Endodermal cell (in vitro differentiated cells): ENCODE measurements around the gene LOXL1. TPM values are rescaled to one million over a fixed set of nuclear protein-coding genes. Genes with fewer than 3 reads are reported as not detected.

ENCODE experiments used
- DNase-seq: peaks from one replicate; pipeline ENCODE4 v3.0.0-alpha.2; 2017
- H3K27ac ChIP-seq: 2 replicates; pipeline ENCODE4 v1.5.1; 2013; ENCODE audit warnings: mild to moderate bottlenecking, low read depth, low read length, moderate library complexity
- H3K27me3 ChIP-seq: 2 replicates; pipeline ENCODE4 v1.6.1; 2013; ENCODE audit warnings: mild to moderate bottlenecking, low read length, moderate library complexity; ENCODE audit not compliant: insufficient read depth, control insufficient read depth, poor library complexity, severe bottlenecking
- H3K36me3 ChIP-seq: 2 replicates; pipeline ENCODE4 v1.7.0; 2013; ENCODE audit warnings: mild to moderate bottlenecking, low read length, moderate library complexity; ENCODE audit not compliant: control insufficient read depth, insufficient read depth
- H3K4me1 ChIP-seq: one replicate; pipeline ENCODE4 v1.7.0; 2013; ENCODE audit warnings: low read length; ENCODE audit not compliant: control insufficient read depth, insufficient read depth
- H3K4me3 ChIP-seq: 2 replicates; pipeline ENCODE4 v1.5.1; 2013; ENCODE audit warnings: mild to moderate bottlenecking, low read length, moderate library complexity
- H3K9ac ChIP-seq: 2 replicates; pipeline ENCODE4 v1.6.1; 2013; ENCODE audit warnings: mild to moderate bottlenecking, low read length, moderate library complexity; ENCODE audit not compliant: poor library complexity, severe bottlenecking; ENCODE audit errors: extremely low read depth
- H3K9me3 ChIP-seq: 2 replicates; pipeline ENCODE4 v1.6.1; 2013; ENCODE audit warnings: mild to moderate bottlenecking, low read length, moderate library complexity; ENCODE audit not compliant: control insufficient read depth
- H3K27ac Mint-ChIP-seq: 2 replicates; pipeline ENCODE4 v1.8.0; 2020; ENCODE audit warnings: mixed read lengths
- H3K27me3 Mint-ChIP-seq: 2 replicates; pipeline ENCODE4 v1.8.0; 2021; ENCODE audit warnings: mild to moderate bottlenecking, mixed read lengths; ENCODE audit not compliant: insufficient read depth
- H3K36me3 Mint-ChIP-seq: 2 replicates; pipeline ENCODE4 v1.8.0; 2020; ENCODE audit warnings: low read depth, mixed read lengths
- H3K4me1 Mint-ChIP-seq: 2 replicates; pipeline ENCODE4 v1.8.0; 2020; ENCODE audit warnings: mixed read lengths
- H3K4me3 Mint-ChIP-seq: 2 replicates; pipeline ENCODE4 v1.8.0; 2020; ENCODE audit warnings: mild to moderate bottlenecking, moderate library complexity, mixed read lengths
- H3K9me3 Mint-ChIP-seq: 2 replicates; pipeline ENCODE4 v1.8.0; 2020; ENCODE audit warnings: mild to moderate bottlenecking, mixed read lengths
- WGBS, 2 experiments: methylation state at CpG; one replicate each; pipeline versions ENCODE4 v1.1.5 to v1.1.7; 2013; ENCODE audit warnings: missing lambda C conversion rate in 2 of 2, mixed read lengths in 1 of 2; ENCODE audit not compliant: insufficient coverage in 1 of 2, insufficient read length in 1 of 2; 5-methylcytosine and 5-hydroxymethylcytosine counted together
- total RNA-seq, 2 donors: library from RNA; stranded (reverse); fragmentation: NEBNext Ultra II Directional in 1 of 2; extraction: Animal tissue kit (Norgen Biotek cat#: 25700) in 1 of 2; gene quantifications; 2 replicates in 1 of 2; 3 replicates in 1 of 2; pipeline ENCODE4 v1.2.1, GENCODE V29; 2021
- TF ChIP-seq, protein P1 (sequence below): fragments of 200-600 bp; sonication (generic); conservative IDR thresholded peaks from 2 replicates; pipeline ENCODE4 v1.5.0; 2021; ENCODE audit warnings: antibody characterized with exemption, mild to moderate bottlenecking

LOXL1 gene
- total RNA-seq, 2 donors from 2014 or later: 21.3 to 31.8 TPM

GRCh38 chr15:73952913-73953750 lies 26.9 kb downstream of the LOXL1 start:
- Mint-ChIP-seq H3K4me1 (peaks cover 10% of the 10 kb centered on the region), H3K9me3 (no peaks in the 10 kb centered on the region), H3K27ac (no peak overlapping the region), H3K4me3 (no peak overlapping the region), H3K27me3 (peaks cover 3% of the 10 kb centered on the region), H3K36me3 (peaks cover 3% of the 10 kb centered on the region)
- Histone ChIP-seq H3K4me1 (peaks cover 3% of the 10 kb centered on the region), H3K27me3 (no peaks in the 10 kb centered on the region), H3K9ac (no peak overlapping the region), H3K9me3 (no peaks in the 10 kb centered on the region), H3K36me3 (no peaks in the 10 kb centered on the region), H3K27ac (no peak overlapping the region), H3K4me3 (no peak overlapping the region)
- no peak for DNase-seq
- whole genome bisulfite sequencing, 2 experiments: 89 to 94% methylated on average over 7 to 10 of the region's 10 CpGs
- TF ChIP-seq, protein P1, sequence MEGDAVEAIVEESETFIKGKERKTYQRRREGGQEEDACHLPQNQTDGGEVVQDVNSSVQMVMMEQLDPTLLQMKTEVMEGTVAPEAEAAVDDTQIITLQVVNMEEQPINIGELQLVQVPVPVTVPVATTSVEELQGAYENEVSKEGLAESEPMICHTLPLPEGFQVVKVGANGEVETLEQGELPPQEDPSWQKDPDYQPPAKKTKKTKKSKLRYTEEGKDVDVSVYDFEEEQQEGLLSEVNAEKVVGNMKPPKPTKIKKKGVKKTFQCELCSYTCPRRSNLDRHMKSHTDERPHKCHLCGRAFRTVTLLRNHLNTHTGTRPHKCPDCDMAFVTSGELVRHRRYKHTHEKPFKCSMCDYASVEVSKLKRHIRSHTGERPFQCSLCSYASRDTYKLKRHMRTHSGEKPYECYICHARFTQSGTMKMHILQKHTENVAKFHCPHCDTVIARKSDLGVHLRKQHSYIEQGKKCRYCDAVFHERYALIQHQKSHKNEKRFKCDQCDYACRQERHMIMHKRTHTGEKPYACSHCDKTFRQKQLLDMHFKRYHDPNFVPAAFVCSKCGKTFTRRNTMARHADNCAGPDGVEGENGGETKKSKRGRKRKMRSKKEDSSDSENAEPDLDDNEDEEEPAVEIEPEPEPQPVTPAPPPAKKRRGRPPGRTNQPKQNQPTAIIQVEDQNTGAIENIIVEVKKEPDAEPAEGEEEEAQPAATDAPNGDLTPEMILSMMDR: no peak

DNA sequence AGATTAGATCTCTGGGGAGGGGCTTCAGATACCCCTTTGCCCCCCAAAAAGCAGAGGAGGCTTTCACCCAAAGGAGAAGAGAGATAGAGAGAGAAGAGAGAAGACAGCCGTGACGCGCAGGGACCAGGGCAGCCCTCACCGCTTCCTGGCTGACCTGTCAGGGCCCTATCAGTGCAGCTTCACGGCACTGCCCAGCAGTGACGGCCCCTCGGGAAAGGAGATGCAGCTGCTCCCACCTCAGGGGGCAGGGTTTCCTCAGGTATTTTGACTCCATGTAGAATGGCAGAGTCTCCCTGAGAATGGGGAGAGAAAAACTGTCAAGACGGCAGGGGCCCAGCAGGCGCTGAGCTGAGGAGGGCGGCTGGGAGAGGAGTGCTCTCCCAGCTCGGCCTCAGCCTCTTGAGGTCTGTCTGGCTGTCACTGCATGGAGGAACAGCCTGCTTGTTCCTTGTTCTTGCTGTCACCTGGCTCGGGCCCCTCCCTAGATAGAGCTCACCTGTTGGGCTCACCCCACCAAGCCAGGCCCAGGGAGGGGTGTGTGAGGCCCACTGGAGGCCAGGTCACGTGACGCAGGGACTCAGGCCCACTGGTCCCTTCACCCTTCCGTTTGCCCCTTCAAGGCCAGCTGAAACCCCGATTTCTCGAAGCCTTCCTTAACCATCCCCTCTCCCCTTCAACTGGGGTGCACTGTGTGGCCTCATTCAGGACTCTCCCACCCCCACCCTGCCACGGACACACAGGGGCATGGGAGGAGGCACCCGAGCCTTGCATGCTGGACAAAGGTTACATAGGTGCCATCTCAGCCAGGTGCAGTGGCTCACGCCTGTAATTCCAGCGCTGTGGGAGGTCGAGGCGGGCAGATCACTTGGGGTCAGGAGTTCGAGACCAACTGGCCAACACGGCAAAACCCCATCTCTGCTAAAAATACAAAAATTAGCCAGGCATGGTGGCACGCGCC lies 28.2 kb downstream of the LOXL1 start:
- no peaks in the 10 kb centered on the region for H3K9me3 Mint-ChIP-seq
- peaks cover 3% of the 10 kb centered on the region for H3K36me3 Mint-ChIP-seq
- H3K9me3 ChIP-seq: no peaks in the 10 kb centered on the region
- no peaks in the 10 kb centered on the region for H3K36me3 ChIP-seq
- H3K9ac ChIP-seq: no peak overlapping the region
- DNase-seq: peak; percentile 63
- WGBS, 2 experiments: 92% methylated on average over 16 to 27 of the region's 27 CpGs
- no peak overlapping the region for H3K27ac Mint-ChIP-seq
- H3K4me1 ChIP-seq: peaks cover 3% of the 10 kb centered on the region
- H3K27me3 ChIP-seq: no peaks in the 10 kb centered on the region
- H3K4me1 Mint-ChIP-seq: peaks cover 5% of the 10 kb centered on the region
- peaks cover 3% of the 10 kb centered on the region for H3K27me3 Mint-ChIP-seq
- no peak overlapping the region for H3K27ac ChIP-seq
- H3K4me3 Mint-ChIP-seq: no peak overlapping the region
- H3K4me3 ChIP-seq: no peak overlapping the region
- TF ChIP-seq, protein P1: no peak

GRCh38 chr15:73955326-73955725 lies 29.1 kb downstream of the LOXL1 start:
- Histone ChIP-seq H3K27me3 (no peaks in the 10 kb centered on the region), H3K4me3 (no peak overlapping the region), H3K27ac (no peak overlapping the region), H3K9me3 (no peaks in the 10 kb centered on the region), H3K4me1 (peaks cover 3% of the 10 kb centered on the region), H3K9ac (no peak overlapping the region), H3K36me3 (no peaks in the 10 kb centered on the region)
- Mint-ChIP-seq H3K27ac (no peak overlapping the region), H3K27me3 (peaks cover 3% of the 10 kb centered on the region), H3K36me3 (peaks cover under 1% of the 10 kb centered on the region), H3K4me1 (peaks cover 5% of the 10 kb centered on the region), H3K9me3 (no peaks in the 10 kb centered on the region), H3K4me3 (no peak overlapping the region)
- TF ChIP-seq, protein P1: no peak
- 94 to 100% methylated on average over 2 to 4 of the region's 4 CpGs for WGBS, 2 experiments
- no peak for DNase-seq
